Skeletal muscle cell (primary cell): ENCODE results near the gene ITGB3BP.
"Not testable (repeated sequence)": the region's sequence is repeated elsewhere in the genome, so short reads cannot be mapped to it uniquely, and the experiment has no call there.

Experiments used
- DNase-seq: peaks from one replicate; pipeline ENCODE4 v3.0.0-alpha.2; 2010; ENCODE audit warnings: low read depth
- H3K4me3 ChIP-seq: 2 replicates; pipeline ENCODE4 v1.5.1; 2011; ENCODE audit warnings: low read depth, mild to moderate bottlenecking, control low read depth, low read length, moderate library complexity

The ITGB3BP gene

GRCh38 chr1:63435161-63435560 lies 87.9 kb downstream of the ITGB3BP start:
- H3K4me3 ChIP-seq: no peak overlapping the region
- DNase-seq: no peak

- no peak overlapping the region for H3K4me3 ChIP-seq
- DNase-seq: no peak
Observed at GRCh38 chr1:63429281-63429680, 93.7 kb downstream of the ITGB3BP start.

GRCh38 chr1:63428815-63429214 lies 94.2 kb downstream of the ITGB3BP start:
- no peak overlapping the region for H3K4me3 ChIP-seq
- DNase-seq: no peak

- no peak overlapping the region for H3K4me3 ChIP-seq
- no peak for DNase-seq
Observed at GRCh38 chr1:63423649-63424048, 99.4 kb downstream of the ITGB3BP start.

- DNase-seq, H3K4me3 ChIP-seq: not testable (repeated sequence)
Observed at GRCh38 chr1:63420746-63421145, 102.3 kb downstream of the ITGB3BP start.

GRCh38 chr1:63418101-63418500 lies 104.9 kb downstream of the ITGB3BP start:
- H3K4me3 ChIP-seq: no peak overlapping the region
- DNase-seq: no peak

- DNase-seq: no peak
- H3K4me3 ChIP-seq: no peak overlapping the region
Observed at GRCh38 chr1:63414691-63415365, 108.2 kb downstream of the ITGB3BP start.

GRCh38 chr1:63413394-63413793 lies 109.6 kb downstream of the ITGB3BP start:
- DNase-seq: no peak
- no peak overlapping the region for H3K4me3 ChIP-seq

GRCh38 chr1:63411066-63411465 lies 112.0 kb downstream of the ITGB3BP start:
- DNase-seq: no peak
- no peak overlapping the region for H3K4me3 ChIP-seq

- DNase-seq: no peak
- no peak overlapping the region for H3K4me3 ChIP-seq
Observed at GRCh38 chr1:63408331-63408730, 114.7 kb downstream of the ITGB3BP start.

- H3K4me3 ChIP-seq: no peak overlapping the region
- DNase-seq: no peak
Observed at GRCh38 chr1:63407002-63407401, 116.0 kb downstream of the ITGB3BP start.

- DNase-seq: no peak
- H3K4me3 ChIP-seq: no peak overlapping the region
Observed at GRCh38 chr1:63405987-63406386, 117.0 kb downstream of the ITGB3BP start.

GRCh38 chr1:63405021-63405420 lies 118.0 kb downstream of the ITGB3BP start:
- H3K4me3 ChIP-seq: no peak overlapping the region
- DNase-seq: no peak

GRCh38 chr1:63403386-63403785 lies 119.6 kb downstream of the ITGB3BP start:
- no peak for DNase-seq
- no peak overlapping the region for H3K4me3 ChIP-seq

GRCh38 chr1:63401945-63402344 lies 121.1 kb downstream of the ITGB3BP start:
- no peak overlapping the region for H3K4me3 ChIP-seq
- DNase-seq: no peak
